ENCODE measurements around the gene GNAO1. TPM values are rescaled to one million over a fixed set of nuclear protein-coding genes. Genes with fewer than 3 reads are reported as not detected.

Gene GNAO1
- total RNA-seq (1 to 10 TPM in 3 of 4 donors, under 1 TPM in 1; 0.50 to 1.9 (median 1.1) TPM), polyA plus RNA-seq (under 1 TPM; 0.35 to 0.60 (median 0.36) TPM)
- long read RNA-seq, donor 1 = 0 reads
- long read RNA-seq, donor 2 = 0 reads

DNA sequence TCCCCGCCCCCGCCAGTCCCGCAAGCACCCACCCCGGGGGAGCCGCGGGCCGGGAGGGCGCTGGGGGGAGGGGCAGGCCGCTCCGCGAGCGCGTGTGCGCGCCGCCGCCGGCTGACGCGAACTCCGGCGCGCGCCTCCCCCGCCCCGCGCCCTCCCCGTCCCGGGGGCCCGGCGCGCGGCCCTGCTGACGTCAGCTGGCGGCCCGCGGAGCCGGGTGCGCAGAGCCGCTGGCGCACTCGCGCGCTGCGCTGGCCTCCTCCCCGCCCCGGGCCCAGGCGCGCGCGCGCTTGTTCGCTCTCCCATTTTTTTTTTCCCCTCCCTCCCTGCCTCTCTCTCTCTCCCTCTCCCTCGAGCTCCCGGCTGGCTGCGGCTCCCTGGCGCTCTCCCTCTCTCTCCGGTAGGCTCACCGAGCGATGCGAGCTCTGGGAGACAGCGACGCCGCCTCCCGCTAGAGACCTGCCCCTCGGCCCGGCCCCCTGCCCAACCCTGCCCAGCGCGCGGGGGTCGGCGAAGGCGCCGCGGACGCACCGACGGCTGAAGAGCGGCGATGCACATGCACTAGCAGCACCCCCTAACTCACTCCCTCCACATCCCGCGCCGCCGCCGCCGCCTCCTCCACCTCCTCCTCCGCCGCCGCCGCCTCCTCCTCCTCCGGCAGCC, at the start of gene GNAO1:
GNAO1 (plus strand) TSS at position 334 of the 660 bp plus-strand sequence. CDS start 747 bp downstream, outside the sequence.
- DNase-seq (peak; percentile 74 to 81), ATAC-seq (peak; percentile 59 to 80 (median 70))
- peak within 1 kb of the TSS; percentile 65 for H3K27ac ChIP-seq
- H3K27me3 ChIP-seq (ENCODE audit: insufficient read depth in 3 of 3, low read length in 2 of 3) = peaks cover 0 to 78% (median 11%) of the 10 kb centered on the region in 3 donors
- peak within 1 kb of the TSS; percentile 65 for H3K4me3 ChIP-seq
- no peaks in the 10 kb centered on the region for H3K9me3 ChIP-seq
- TF ChIP-seq, protein P1, sequence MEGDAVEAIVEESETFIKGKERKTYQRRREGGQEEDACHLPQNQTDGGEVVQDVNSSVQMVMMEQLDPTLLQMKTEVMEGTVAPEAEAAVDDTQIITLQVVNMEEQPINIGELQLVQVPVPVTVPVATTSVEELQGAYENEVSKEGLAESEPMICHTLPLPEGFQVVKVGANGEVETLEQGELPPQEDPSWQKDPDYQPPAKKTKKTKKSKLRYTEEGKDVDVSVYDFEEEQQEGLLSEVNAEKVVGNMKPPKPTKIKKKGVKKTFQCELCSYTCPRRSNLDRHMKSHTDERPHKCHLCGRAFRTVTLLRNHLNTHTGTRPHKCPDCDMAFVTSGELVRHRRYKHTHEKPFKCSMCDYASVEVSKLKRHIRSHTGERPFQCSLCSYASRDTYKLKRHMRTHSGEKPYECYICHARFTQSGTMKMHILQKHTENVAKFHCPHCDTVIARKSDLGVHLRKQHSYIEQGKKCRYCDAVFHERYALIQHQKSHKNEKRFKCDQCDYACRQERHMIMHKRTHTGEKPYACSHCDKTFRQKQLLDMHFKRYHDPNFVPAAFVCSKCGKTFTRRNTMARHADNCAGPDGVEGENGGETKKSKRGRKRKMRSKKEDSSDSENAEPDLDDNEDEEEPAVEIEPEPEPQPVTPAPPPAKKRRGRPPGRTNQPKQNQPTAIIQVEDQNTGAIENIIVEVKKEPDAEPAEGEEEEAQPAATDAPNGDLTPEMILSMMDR (IDR thresholded peaks at IDR 0.05) = no peak
- intact Hi-C loops (cut with DNase I) = no loop called here
- no peaks in the 10 kb centered on the region for H3K36me3 ChIP-seq (ENCODE audit: insufficient read depth in 1 of 2, low read depth in 1 of 2)
- H3K4me1 ChIP-seq = no peaks in the 10 kb centered on the region
- 0 to 1% (median 1%) methylated on average over 22 to 90 of the region's 91 CpGs for WGBS, 3 donors

DNA sequence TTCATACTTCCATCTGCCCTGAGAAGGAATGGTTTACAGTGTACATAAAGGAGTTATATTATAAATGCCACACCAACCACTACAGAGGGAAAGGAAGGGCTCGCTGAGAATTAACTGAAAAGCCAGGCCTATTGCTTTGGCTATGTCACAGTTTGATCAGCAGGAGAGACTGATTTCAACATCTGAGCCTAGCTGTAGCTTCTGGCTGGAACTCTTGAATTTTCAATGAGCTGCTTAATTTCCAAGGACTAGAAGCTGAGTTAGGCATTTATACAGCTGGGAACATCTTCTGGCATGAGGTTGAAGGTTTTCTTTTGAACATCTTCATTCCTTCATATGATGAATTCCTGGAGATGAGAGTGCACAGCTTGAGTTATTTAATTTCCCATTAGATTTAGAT, 47.6 kb upstream of the GNAO1 start:
- Histone ChIP-seq H3K9me3 (no peaks in the 10 kb centered on the region), H3K27me3 (ENCODE audit: insufficient read depth in 3 of 3, low read length in 2 of 3) (no peaks in the 10 kb centered on the region), H3K27ac (no peak overlapping the region), H3K36me3 (ENCODE audit: insufficient read depth in 1 of 2, low read depth in 1 of 2) (no peaks in the 10 kb centered on the region), H3K4me3 (no peak overlapping the region), H3K4me1 (no peaks in the 10 kb centered on the region)
- no peak for DNase-seq
- WGBS, 3 donors = 0 to 41% (median 33%) methylated on average over 1 of the region's 1 CpG
- ATAC-seq = no peak
- intact Hi-C loops (cut with DNase I) = no loop called here
- TF ChIP-seq, protein P1 (IDR thresholded peaks at IDR 0.05) = no peak

DNA sequence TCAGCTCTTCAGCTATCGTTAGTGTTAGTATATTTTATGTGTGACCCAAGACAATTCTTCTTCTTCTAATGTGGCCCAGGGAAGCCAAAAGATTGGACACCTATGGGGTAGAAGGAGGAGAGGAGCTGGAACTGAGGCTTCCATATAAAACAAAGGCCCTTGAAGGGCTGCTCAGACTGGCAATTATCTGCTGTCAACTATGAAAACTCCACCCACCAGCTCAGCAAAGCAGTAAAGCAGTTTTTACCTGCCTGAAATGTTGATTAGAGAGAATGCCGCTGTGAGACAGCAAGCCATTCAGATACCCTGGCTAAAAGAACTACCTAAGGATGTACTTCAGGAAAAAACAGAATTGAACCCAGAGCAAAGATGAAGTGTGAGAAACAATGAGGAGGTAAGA, 45.9 kb upstream of the GNAO1 start:
- H3K36me3 ChIP-seq (ENCODE audit: insufficient read depth in 1 of 2, low read depth in 1 of 2) = no peaks in the 10 kb centered on the region
- no peak overlapping the region for H3K27ac ChIP-seq
- 83 to 86% (median 85%) methylated on average over 2 of the region's 2 CpGs for whole genome bisulfite sequencing, 3 donors
- ATAC-seq (no peak), DNase-seq (no peak)
- TF ChIP-seq, protein P1 (IDR thresholded peaks at IDR 0.05) = no peak
- no peaks in the 10 kb centered on the region for H3K4me1 ChIP-seq
- intact Hi-C loops (cut with DNase I) = no loop called here
- no peaks in the 10 kb centered on the region for H3K27me3 ChIP-seq (ENCODE audit: insufficient read depth in 3 of 3, low read length in 2 of 3)
- no peak overlapping the region for H3K4me3 ChIP-seq
- no peaks in the 10 kb centered on the region for H3K9me3 ChIP-seq

DNA sequence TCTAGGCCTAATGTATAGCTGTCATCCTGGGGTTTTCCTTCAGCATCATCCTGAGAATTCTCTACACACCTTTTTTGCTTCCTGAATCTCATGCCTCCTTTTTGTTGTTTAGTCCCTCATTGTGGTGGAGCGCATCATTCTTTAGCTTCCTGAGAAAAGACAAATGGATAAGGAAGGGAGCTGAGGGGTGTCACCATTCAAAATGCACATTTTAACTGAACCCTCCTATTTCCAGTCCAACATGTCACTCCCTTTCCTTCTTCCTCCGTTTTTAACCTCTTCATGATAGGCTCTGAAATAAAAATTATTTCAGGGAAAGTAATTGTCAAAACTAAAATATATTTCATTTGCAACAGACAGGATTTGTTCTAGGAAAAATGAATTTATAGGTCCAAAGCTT, 39.7 kb upstream of the GNAO1 start:
- H3K4me3 ChIP-seq = no peak overlapping the region
- intact Hi-C loops (cut with DNase I) = no loop called here

More for the DNA sequence above, 39.7 kb upstream of the GNAO1 start:
- TF ChIP-seq, protein P1 (IDR thresholded peaks at IDR 0.05) = no peak
- DNase-seq (no peak), ATAC-seq (no peak)
- Histone ChIP-seq H3K27ac (no peak overlapping the region), H3K4me1 (no peaks in the 10 kb centered on the region), H3K27me3 (ENCODE audit: insufficient read depth in 3 of 3, low read length in 2 of 3) (no peaks in the 10 kb centered on the region), H3K9me3 (no peaks in the 10 kb centered on the region), H3K36me3 (ENCODE audit: insufficient read depth in 1 of 2, low read depth in 1 of 2) (no peaks in the 10 kb centered on the region)
- 75 to 86% (median 79%) methylated on average over 2 of the region's 2 CpGs for WGBS, 3 donors

All from psoas muscle (tissue), 8 donors.